H7 (cell line): ENCODE measurements around the gene SPARCL1. TPM values are rescaled to one million over a fixed set of nuclear protein-coding genes. Genes with fewer than 3 reads are reported as not detected.
"Not testable (repeated sequence)": the region's sequence is repeated elsewhere in the genome, so short reads cannot be mapped to it uniquely, and the experiment has no call there.

Source experiments
- DNase-seq: peaks from one replicate; pipeline ENCODE4 v3.0.0; 2012
- H3K27me3 ChIP-seq: 2 replicates; pipeline ENCODE4 v1.6.0; 2011; ENCODE audit warnings: mild to moderate bottlenecking, low read length; ENCODE audit not compliant: control insufficient read depth, insufficient read depth
- H3K36me3 ChIP-seq: replicated peaks from 2 replicates; pipeline ENCODE4 v1.5.1; 2011; ENCODE audit warnings: low read length; ENCODE audit not compliant: control insufficient read depth, insufficient read depth
- H3K4me3 ChIP-seq: 2 replicates; pipeline ENCODE4 v1.5.1; 2011; ENCODE audit warnings: low read depth, mild to moderate bottlenecking, control low read depth, low read length, moderate library complexity; ENCODE audit not compliant: insufficient read depth
- total RNA-seq: library from RNA; depleted of rRNA; stranded (reverse); fragments of >200 nt; shearing (Covaris generic); gene quantifications from 2 replicates; pipeline ENCODE4 v1.2.3, GENCODE V29; 2014; rRNA removed

Gene SPARCL1
- total RNA-seq, 1 experiment from 2014 or later, result 0.48 TPM

DNA sequence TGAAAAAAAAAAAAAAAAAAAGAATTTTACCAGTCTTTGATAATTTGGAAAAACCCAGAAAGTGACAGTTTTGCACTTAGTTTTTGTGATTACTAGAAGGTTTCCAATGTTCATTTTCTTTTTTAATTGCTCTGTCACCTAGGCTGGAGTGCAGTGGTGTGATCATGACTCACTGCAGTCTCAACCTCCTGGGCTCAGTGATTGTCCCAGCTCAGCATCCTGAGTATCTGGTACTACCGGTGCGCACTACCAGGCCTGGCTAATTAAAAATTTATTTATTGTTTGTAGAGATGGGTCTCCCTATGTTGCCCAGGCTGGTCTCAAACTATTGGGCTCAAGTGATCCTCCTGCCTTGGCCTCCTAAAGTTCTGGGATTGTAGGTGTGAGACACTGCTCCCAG is 103.5 kb downstream of the SPARCL1 start:
- no peak overlapping the region for H3K4me3 ChIP-seq
- H3K27me3 ChIP-seq, result no peaks in the 10 kb centered on the region
- no peak for DNase-seq
- H3K36me3 ChIP-seq, result no peaks in the 10 kb centered on the region

DNA sequence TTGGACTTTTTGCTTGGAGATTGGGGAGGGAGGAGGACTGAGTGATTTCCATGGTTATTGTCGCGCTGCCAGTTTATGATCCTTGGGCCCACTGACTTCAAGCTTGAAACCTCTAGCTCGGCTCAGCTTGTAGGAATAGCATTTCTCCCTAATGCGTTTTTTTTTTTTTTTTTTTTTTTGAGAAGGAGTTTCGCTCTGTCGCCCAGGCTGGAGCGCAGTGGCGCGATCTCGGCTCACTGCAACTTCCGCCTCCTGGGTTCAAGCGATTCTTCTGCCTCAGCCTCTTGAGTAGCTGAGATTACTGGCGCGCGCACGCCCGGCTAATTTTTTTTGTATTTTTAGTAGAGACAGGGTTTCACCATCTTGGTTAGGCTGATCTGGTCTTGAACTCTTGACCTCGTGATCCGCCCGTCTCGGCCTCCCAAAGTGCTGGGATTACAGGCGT is 105.1 kb downstream of the SPARCL1 start:
- H3K27me3 ChIP-seq, H3K36me3 ChIP-seq, H3K4me3 ChIP-seq: not testable (repeated sequence)
- peak; percentile 10 for DNase-seq

Other genes with a start within 250 kb of the SPARCL1 start
- gene HSD17B13, start 206.5 kb downstream of the SPARCL1 start, total RNA-seq, result 0.11 and 0.14 TPM in 2 replicates
- gene HSD17B11, start 138.2 kb downstream of the SPARCL1 start, total RNA-seq, result 20.9 and 35.0 TPM in 2 replicates
- gene NUDT9, start 106.8 kb downstream of the SPARCL1 start, total RNA-seq, result 9.1 TPM in 2 replicates
- not detected in 2 replicates for gene DSPP, start 79.2 kb upstream of the SPARCL1 start, total RNA-seq
- gene DMP1, start 120.9 kb upstream of the SPARCL1 start, total RNA-seq, result not detected in 2 replicates